IMR-90 (cell line): ENCODE data around the gene PSMB3. TPM values are rescaled to one million over a fixed set of nuclear protein-coding genes. Genes with fewer than 3 reads are reported as not detected.
A peak's percentile ranks its signal among the peaks of the same experiment; 100 is the strongest.

ENCODE experiments used
- ATAC-seq: fragments of 200-7000 bp; cut with Tn5 transposase; 2 replicates; pipeline ENCODE4 v1.9.1; 2020; ENCODE audit warnings: low read depth, mild to moderate bottlenecking, moderate library complexity
- BruUV-seq: library from RNA; stranded (reverse); fragments of 400-500 nt; replicated peaks from 2 replicates; lab custom pipeline; 2021; lab: Mats Ljungman, UMichigan
- CTCF ChIA-PET: fragments of 300-600 bp; formaldehyde crosslinking; extraction: SDS; loops from one replicate; lab custom pipeline; 2021; ENCODE audit warnings: antibody characterized with exemption; lab: Yijun Ruan, JAX
- POLR2A ChIA-PET: fragments of 300-600 bp; sonication (Branson Sonifier 250); formaldehyde crosslinking; loops from one replicate; lab custom pipeline; 2022; ENCODE audit warnings: antibody characterized with exemption; ENCODE audit not compliant: unreplicated experiment; lab: Charles Lee
- DNase-seq: peaks from one replicate; pipeline ENCODE4 v3.0.0; 2013
- H2AFZ ChIP-seq: replicated peaks from 2 replicates; pipeline ENCODE3; 2013; ENCODE audit warnings: low read length, mild to moderate bottlenecking; ENCODE audit not compliant: poor library complexity
- H2AK5ac ChIP-seq: 2 replicates; pipeline ENCODE4 v1.6.1; 2013; ENCODE audit warnings: low read depth, low read length, inconsistent platforms
- H2AK9ac ChIP-seq: replicated peaks from 2 replicates; pipeline ENCODE3; 2013; ENCODE audit warnings: mild to moderate bottlenecking, low read depth, low read length, moderate library complexity; ENCODE audit not compliant: poor library complexity
- H2BK120ac ChIP-seq: 2 replicates; pipeline ENCODE4 v1.6.1; 2013; ENCODE audit warnings: low read depth, low read length, inconsistent platforms
- H2BK15ac ChIP-seq: 3 replicates; pipeline ENCODE4 v1.6.1; 2013; ENCODE audit warnings: low read depth, low read length, inconsistent platforms
- H2BK20ac ChIP-seq: 2 replicates; pipeline ENCODE4 v1.6.1; 2013; ENCODE audit warnings: low read depth, mild to moderate bottlenecking, inconsistent platforms, low read length, moderate library complexity
- H2BK5ac ChIP-seq: 2 replicates; pipeline ENCODE4 v1.6.1; 2013; ENCODE audit warnings: mild to moderate bottlenecking, low read depth, low read length, inconsistent platforms; ENCODE audit not compliant: poor library complexity, severe bottlenecking
- H3K14ac ChIP-seq: replicated peaks from 2 replicates; pipeline ENCODE4 v1.6.1; 2013; ENCODE audit warnings: low read depth, low read length, inconsistent platforms
- H3K18ac ChIP-seq: 2 replicates; pipeline ENCODE4 v1.6.1; 2013; ENCODE audit warnings: low read depth, low read length, control low read depth
- H3K23ac ChIP-seq: 2 replicates; pipeline ENCODE4 v1.6.1; 2013; ENCODE audit warnings: low read depth, low read length, inconsistent platforms
- H3K27ac ChIP-seq: 2 replicates; pipeline ENCODE4 v1.5.1; 2013; ENCODE audit warnings: mild to moderate bottlenecking, control low read depth, low read length; ENCODE audit not compliant: insufficient read depth
- H3K27me3 ChIP-seq: 2 replicates; pipeline ENCODE4 v1.6.1; 2013; ENCODE audit warnings: low read length; ENCODE audit not compliant: control insufficient read depth, insufficient read depth
- H3K36me3 ChIP-seq: 2 replicates; pipeline ENCODE4 v1.6.1; 2013; ENCODE audit warnings: low read length, mixed read lengths; ENCODE audit not compliant: control insufficient read depth, insufficient read depth
- H3K4ac ChIP-seq: 2 replicates; pipeline ENCODE4 v1.6.1; 2013; ENCODE audit warnings: low read depth, low read length, inconsistent platforms
- H3K4me1 ChIP-seq: 2 replicates; pipeline ENCODE4 v1.6.1; 2013; ENCODE audit warnings: low read length, mixed read lengths; ENCODE audit not compliant: control insufficient read depth, insufficient read depth
- H3K4me2 ChIP-seq: 2 replicates; pipeline ENCODE4 v1.6.1; 2013; ENCODE audit warnings: low read depth, mild to moderate bottlenecking, control low read depth, low read length, moderate library complexity
- H3K4me3 ChIP-seq: 2 replicates; pipeline ENCODE4 v1.5.1; 2013; ENCODE audit warnings: low read depth, mild to moderate bottlenecking, control low read depth, low read length, moderate library complexity; ENCODE audit not compliant: insufficient read depth
- H3K56ac ChIP-seq: 2 replicates; pipeline ENCODE4 v1.6.1; 2013; ENCODE audit warnings: low read length, inconsistent platforms; ENCODE audit not compliant: insufficient read depth; ENCODE audit errors: extremely low read depth
- H3K79me1 ChIP-seq, 2 experiments: 2 replicates each; pipeline ENCODE4 v1.6.1; 2013; ENCODE audit warnings: low read length in 2 of 2, inconsistent platforms in 1 of 2, low read depth in 1 of 2
- H3K9ac ChIP-seq: 2 replicates; pipeline ENCODE4 v1.6.1; 2013; ENCODE audit warnings: low read depth, low read length, control low read depth
- H3K9me1 ChIP-seq: 2 replicates; pipeline ENCODE4 v1.6.1; 2013; ENCODE audit warnings: low read length, inconsistent platforms; ENCODE audit not compliant: insufficient read depth
- H3K9me3 ChIP-seq: 2 replicates; pipeline ENCODE4 v1.6.1; 2013; ENCODE audit warnings: low read length; ENCODE audit not compliant: control insufficient read depth, insufficient read depth
- H4K20me1 ChIP-seq: 2 replicates; pipeline ENCODE4 v1.6.1; 2013; ENCODE audit warnings: low read length, inconsistent platforms; ENCODE audit not compliant: insufficient read depth
- H4K5ac ChIP-seq: 2 replicates; pipeline ENCODE4 v1.6.1; 2013; ENCODE audit warnings: mild to moderate bottlenecking, low read depth, low read length, control low read depth
- H4K8ac ChIP-seq, 2 experiments: 2 replicates each; pipeline ENCODE4 v1.6.1; 2013; ENCODE audit warnings: low read depth in 2 of 2, low read length in 2 of 2, control low read depth in 1 of 2, inconsistent platforms in 1 of 2
- H4K91ac ChIP-seq: 2 replicates; pipeline ENCODE4 v1.6.1; 2013; ENCODE audit warnings: low read depth, low read length, inconsistent platforms; ENCODE audit not compliant: insufficient read depth
- CHD1 ChIP-seq: IDR thresholded peaks from 2 replicates; pipeline ENCODE4 v1.6.1; 2012; ENCODE audit warnings: low read depth, low read length, improper control_type of control experiment
- MAZ ChIP-seq: IDR thresholded peaks from 2 replicates; pipeline ENCODE4 v1.6.1; 2012; ENCODE audit warnings: low read depth, mild to moderate bottlenecking, low read length, improper control_type of control experiment, moderate library complexity, borderline replicate concordance
- WGBS, 2 experiments: methylation state at CpG; one replicate each; pipeline versions ENCODE4 v1.1.5 to v1.1.7; 2013; ENCODE audit warnings: missing lambda C conversion rate in 2 of 2; ENCODE audit not compliant: insufficient read length in 1 of 2; ENCODE audit errors: extremely low coverage in 2 of 2; 5-methylcytosine and 5-hydroxymethylcytosine counted together
- dilution Hi-C: fragments of 300-500 bp; cut with HindIII; formaldehyde crosslinking; loops from one replicate; pipeline ENCODE4 v1.14.3; 2018; ENCODE audit warnings: low sequenced_read_pairs; ENCODE audit not compliant: unreplicated experiment
- in situ Hi-C: fragments of 300-500 bp; cut with MboI; formaldehyde crosslinking; loops from 3 replicates; pipeline ENCODE4 v1.14.3; 2019; ENCODE audit warnings: low sequenced_read_pairs, inconsistent platforms, mixed read lengths
- intact Hi-C: fragments of 100-400 bp; cut with micrococcal nuclease; formaldehyde crosslinking; loops from 2 replicates; pipeline ENCODE4 v1.10.0; 2022
- polyA plus RNA-seq, 3 experiments: library from polyadenylated mRNA; depleted of rRNA; stranded (reverse); fragments of >200 nt; gene quantifications; 2 replicates each; pipeline ENCODE4 v1.2.3, GENCODE V29; 2012; ENCODE audit warnings: low replicate concordance in 1 of 3
- total RNA-seq: library from RNA; depleted of rRNA; stranded (reverse); fragments of >200 nt; gene quantifications from 2 replicates; pipeline ENCODE4 v1.2.3, GENCODE V29; 2012
- TF ChIP-seq, protein P1 (sequence below): fragments of 150-350 bp; IDR thresholded peaks from 2 replicates; pipeline ENCODE4 v1.6.1; 2017; ENCODE audit warnings: mild to moderate bottlenecking, antibody characterized with exemption, low read length, low read depth

The PSMB3 gene
- total and polyA plus RNA-seq, 2 of the 4 experiments (the other 2 are of a cell fraction), result 480 to 828 TPM

DNA sequence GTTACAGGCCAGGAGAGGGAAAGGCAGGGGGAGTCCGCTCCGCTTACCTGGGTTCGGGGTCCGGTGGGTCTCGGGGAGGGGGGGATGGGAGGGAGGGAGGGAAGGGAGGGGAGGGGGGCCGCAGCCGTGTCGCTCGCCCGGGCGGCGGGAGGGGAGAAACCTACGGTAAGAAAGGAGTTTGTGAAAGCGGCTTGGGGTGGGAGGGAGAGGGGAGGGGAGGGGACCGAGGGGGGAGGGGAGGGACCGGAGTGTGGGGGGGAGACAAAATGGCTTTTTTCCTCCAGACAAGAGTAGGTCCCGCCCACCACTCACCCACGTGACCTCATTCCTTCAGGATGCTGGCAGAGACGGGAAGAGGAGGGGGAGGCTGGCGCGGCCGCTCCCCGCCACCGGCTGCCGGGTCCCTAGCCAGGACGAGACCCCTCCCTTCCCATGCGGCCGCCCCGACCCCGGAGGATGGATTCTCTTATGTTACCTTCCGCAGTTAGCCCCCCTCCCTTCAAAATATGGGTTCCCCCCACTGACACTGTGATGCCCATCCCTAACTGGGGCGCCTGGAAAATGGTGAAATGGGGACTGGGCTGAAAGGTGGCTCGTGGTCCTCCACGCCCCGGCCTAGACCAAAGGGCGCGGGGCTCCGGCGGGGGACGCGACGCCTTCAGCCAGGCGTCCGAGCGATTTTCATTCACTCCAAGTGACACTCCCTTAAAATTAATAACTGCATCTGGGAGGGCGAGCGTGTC lies 4.2 kb upstream of the PSMB3 start, which contains the start of gene PCGF2:
Gene PCGF2, minus strand, starts transcription at position 188 of the 743 bp plus-strand sequence. CDS start 7,934 bp downstream, outside the sequence.
- Histone ChIP-seq H2BK20ac (no peak within 1 kb of the TSS), H3K9me1 (peaks cover 17% of the 10 kb centered on the region), H4K20me1 (peaks cover 45% of the 10 kb centered on the region), H3K36me3 (no peaks in the 10 kb centered on the region), H3K23ac (peak within 1 kb of the TSS; percentile 68; the same call in 1 of the 2 replicates), H2AK9ac (peak within 1 kb of the TSS; percentile 99), H3K4me2 (peak within 1 kb of the TSS; percentile 95), H2BK5ac (peak within 1 kb of the TSS; percentile 85), H4K8ac (peak within 1 kb of the TSS; percentile 84 to 91), H3K79me1 (peaks cover 0 to 47% of the 10 kb centered on the region in 2 experiments; a peak in 3 of 4 replicates), H3K4me3 (peak within 1 kb of the TSS; percentile 91), H2BK15ac (peak within 1 kb of the TSS; percentile 45; the same call in 1 of the 3 replicates), H3K4me1 (peaks cover 16% of the 10 kb centered on the region), H3K56ac (peak within 1 kb of the TSS; percentile 52), H3K4ac (peak within 1 kb of the TSS; percentile 92), H3K27me3 (no peaks in the 10 kb centered on the region), H2AFZ (peak within 1 kb of the TSS; percentile 90), H2AK5ac (peak within 1 kb of the TSS; percentile 94), H3K9ac (peak within 1 kb of the TSS; percentile 92), H4K91ac (peak within 1 kb of the TSS; percentile 88; the same call in 1 of the 2 replicates), H3K9me3 (no peaks in the 10 kb centered on the region), H4K5ac (peak within 1 kb of the TSS; percentile 58), H3K14ac (peak within 1 kb of the TSS; percentile 92), H2BK120ac (peak within 1 kb of the TSS; percentile 58), H3K27ac (peak within 1 kb of the TSS; percentile 94), H3K18ac (peak within 1 kb of the TSS; percentile 46)
- TF ChIP-seq MAZ (peak; percentile 46; the same call in 1 of the 2 replicates), CHD1 (no peak)
- TF ChIP-seq, protein P1, sequence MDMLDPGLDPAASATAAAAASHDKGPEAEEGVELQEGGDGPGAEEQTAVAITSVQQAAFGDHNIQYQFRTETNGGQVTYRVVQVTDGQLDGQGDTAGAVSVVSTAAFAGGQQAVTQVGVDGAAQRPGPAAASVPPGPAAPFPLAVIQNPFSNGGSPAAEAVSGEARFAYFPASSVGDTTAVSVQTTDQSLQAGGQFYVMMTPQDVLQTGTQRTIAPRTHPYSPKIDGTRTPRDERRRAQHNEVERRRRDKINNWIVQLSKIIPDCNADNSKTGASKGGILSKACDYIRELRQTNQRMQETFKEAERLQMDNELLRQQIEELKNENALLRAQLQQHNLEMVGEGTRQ, result peak; percentile 93
- dilution Hi-C loops (no loop called here), intact Hi-C loops (no loop called here), in situ Hi-C loops (no loop called here)
- no CpG with 5 or more reads among the region's 47 CpGs for WGBS, 2 experiments
- ATAC-seq (peak; percentile 20), DNase-seq (peak; percentile 89)
- POLR2A ChIA-PET, result interaction anchor here (0.6 kb wide), 1 partner anchor 46 kb away, joined by 3 read pairs; no protein-coding TSS in a partner anchor
- CTCF ChIA-PET, result no interaction called here
- BruUV-seq, result no TSS peak
